ENCODE data around the gene STK11IP.

STK11IP gene

GRCh38 chr2:219591091-219591490, 6.6 kb upstream of the STK11IP start:
- no peak for DNase-seq

- no peak for DNase-seq
Measured at GRCh38 chr2:219592736-219593135, 4.9 kb upstream of the STK11IP start.

DNA sequence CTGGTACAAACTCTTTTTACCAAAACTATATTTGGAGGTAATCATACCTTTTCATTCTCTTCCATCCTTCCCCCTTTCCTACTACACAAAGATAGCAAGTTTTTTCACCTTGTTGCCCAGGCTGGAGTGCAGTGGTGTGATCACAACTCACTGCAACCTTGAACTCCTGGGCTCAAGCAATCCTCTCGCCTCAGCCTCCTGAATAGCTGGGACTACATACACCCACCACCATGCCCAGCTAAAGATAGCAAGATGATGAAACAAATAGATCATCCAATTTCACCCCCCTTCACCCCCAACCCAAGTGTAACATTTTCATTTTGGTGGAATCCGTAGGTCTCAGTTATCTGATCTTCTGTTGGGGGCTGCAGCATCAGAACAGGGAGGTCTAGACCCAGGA, 4.5 kb upstream of the STK11IP start:
- DNase-seq, result no peak

DNA sequence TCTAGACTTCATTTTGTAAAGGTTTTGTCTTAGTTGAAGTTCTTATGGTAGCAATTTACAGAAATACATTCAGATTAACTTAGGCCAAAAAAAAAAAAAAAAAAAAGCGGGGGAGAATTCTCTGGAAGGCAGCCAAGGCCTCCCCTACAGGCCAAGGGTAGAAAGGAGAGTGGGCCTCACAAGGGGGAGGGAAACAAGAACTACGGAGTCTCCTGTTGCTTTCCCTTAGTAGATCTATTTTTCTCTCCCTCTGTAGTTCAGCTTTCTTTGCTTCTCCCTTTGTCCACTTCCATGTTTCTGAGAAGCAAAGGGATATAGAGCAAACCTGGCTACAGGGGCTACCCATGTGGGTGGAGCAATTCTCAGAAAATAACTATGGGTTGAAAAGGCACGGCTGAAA, 2.4 kb upstream of the STK11IP start:
- no peak for DNase-seq

GRCh38 chr2:219596954-219597551, 604 bp upstream of the STK11IP start:
- DNase-seq, result no peak

GRCh38 chr2:219598308-219599078, 836 bp downstream of the STK11IP start:
- DNase-seq, result no peak

- no peak for DNase-seq
Measured at GRCh38 chr2:219603771-219604170, 6.1 kb downstream of the STK11IP start.

- DNase-seq, result no peak
Measured at GRCh38 chr2:219605607-219605954, 7.9 kb downstream of the STK11IP start.

- no peak for DNase-seq
Measured at GRCh38 chr2:219607931-219608330, 10.3 kb downstream of the STK11IP start.

GRCh38 chr2:219608399-219608964, 10.8 kb downstream of the STK11IP start:
- DNase-seq, result no peak

DNA sequence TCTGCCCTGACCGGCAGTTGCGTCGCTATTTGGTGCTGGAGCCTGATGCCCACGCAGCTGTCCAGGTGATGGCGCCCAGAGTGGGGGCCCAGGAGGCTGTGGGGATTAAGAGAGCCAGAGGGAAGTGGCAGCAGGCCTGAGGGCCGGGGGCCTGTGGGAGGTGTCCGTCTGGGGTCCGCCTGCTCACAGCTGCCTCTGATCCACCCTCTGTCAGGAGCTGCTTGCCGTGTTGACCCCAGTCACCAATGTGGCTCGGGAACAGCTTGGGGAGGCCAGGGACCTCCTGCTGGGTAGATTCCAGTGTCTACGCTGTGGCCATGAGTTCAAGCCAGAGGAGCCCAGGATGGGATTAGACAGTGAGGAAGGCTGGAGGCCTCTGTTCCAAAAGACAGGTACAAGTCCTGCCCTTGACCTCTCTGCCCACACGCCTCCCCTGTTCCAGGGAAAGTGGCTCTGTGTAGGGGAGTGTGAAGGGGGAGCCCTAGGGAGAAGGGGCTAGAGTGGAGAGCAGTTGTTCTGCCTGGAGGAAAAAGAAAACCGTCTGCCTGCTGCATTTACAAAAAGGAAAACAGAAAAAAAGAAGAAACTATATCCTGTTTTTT, 11.6 kb downstream of the STK11IP start:
- DNase-seq, result no peak

GRCh38 chr2:219611306-219611705, 13.6 kb downstream of the STK11IP start:
- DNase-seq, result no peak

DNA sequence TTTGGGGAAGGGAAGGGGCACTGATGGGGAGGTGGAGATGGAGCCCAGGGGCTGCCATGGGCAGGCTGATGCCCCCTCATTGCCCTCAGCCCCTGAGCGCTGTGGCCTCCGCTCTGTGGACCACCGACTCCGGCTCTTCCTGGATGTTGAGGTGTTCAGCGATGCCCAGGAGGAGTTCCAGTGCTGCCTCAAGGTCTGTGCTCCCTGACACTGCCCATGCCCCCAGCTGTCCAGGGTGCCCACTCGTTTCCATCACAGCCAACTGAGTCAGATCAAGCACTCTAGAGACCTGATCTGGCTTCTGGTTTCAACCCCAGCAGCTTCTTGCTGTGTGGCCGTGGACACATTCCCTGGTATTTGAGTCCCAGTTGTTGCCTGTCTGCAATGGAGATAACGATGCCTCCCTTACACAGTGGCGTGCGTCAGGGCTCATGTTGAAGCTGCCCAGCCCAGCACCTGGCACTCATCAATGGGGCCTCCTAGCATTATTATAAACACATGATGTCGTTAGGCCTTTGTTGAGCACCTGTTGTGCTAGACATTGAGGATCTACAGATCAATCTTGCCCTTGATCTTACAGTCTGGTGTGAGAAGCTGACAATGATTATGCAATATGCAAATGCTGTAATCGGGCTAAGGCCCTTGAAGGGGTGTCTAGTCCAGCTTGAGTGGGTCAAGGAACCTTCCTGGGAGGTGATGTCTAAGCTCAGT, 14.4 kb downstream of the STK11IP start:
- DNase-seq, result no peak

DNA sequence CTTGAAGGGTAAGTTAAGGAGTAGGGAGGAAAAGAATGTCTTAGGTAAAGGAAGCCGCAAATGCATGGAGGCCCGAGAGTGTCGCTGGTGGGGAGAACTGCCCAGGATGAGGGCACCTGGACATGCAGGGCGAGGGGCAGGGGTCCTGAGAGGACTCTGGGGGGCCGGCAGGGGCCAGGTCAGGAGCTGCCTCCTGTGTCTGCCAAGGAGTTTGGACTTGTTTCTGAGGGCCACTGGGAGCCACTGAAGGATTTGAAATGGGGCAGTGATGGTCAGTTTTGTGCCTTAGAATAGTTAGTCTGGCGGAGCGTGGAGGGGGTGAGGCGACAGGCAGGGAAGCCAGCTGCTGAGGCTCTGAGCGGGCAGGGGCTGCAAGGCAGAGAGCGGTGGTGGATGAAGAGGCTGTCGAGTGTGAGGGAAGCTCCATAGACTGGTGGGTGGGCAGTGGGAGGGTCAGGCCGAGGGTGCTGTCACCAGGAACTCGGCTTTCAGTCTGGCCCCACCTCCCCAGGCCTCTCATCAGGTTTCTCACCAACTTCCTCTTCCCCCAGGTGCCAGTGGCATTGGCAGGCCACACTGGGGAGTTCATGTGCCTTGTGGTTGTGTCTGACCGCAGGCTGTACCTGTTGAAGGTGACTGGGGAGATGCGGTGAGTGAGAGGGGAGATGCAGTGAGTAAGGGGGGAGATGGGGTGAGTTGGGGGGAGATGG, 15.1 kb downstream of the STK11IP start:
- no peak for DNase-seq

- no peak for DNase-seq
Measured at GRCh38 chr2:219613461-219614070, 15.9 kb downstream of the STK11IP start.

DNA sequence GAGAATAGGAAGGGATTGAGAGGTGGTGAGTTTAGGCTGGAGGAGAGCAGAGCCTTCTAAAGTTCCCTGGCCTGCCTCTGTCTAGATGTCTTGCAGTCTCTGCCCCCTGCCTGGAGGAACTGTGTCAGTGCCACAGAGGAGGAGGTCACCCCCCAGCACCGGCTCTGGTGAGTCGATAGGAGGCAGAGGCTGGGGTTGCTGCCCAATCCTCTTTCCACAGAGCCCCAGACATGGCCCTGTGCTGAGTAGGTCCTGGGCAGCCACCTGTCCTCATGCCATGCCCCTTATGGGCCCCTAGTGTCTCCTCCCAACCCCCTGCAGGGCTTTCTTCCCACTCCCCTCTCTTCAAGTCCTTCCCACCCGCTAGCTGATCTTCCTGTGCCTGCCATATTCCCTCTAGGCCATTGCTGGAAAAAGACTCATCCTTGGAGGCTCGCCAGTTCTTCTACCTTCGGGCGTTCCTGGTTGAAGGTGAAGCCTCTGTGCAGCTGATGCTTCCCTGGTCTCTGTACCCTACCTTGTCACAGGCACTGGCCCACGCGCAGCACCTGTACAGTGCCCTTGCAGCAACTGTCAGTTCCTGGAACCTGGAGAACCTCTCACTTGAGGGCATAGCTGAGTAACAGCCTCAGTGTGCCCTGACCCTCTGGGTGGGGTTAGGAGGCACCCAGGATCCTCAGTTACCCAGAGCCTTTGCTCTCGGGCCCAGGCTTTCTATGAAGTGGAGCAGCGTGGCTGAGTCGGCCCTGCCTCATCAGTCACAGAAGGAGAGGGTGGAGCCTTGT, 16.6 kb downstream of the STK11IP start:
- no peak for DNase-seq

- no peak for DNase-seq
Measured at GRCh38 chr2:219615036-219615435, 17.4 kb downstream of the STK11IP start.

- no peak for DNase-seq
Measured at GRCh38 chr2:219615894-219616293, 18.2 kb downstream of the STK11IP start.

GRCh38 chr2:219616550-219616949, 18.9 kb downstream of the STK11IP start:
- DNase-seq, result no peak

GRCh38 chr2:219618733-219619122, 21.1 kb downstream of the STK11IP start:
- DNase-seq, result no peak

DNA sequence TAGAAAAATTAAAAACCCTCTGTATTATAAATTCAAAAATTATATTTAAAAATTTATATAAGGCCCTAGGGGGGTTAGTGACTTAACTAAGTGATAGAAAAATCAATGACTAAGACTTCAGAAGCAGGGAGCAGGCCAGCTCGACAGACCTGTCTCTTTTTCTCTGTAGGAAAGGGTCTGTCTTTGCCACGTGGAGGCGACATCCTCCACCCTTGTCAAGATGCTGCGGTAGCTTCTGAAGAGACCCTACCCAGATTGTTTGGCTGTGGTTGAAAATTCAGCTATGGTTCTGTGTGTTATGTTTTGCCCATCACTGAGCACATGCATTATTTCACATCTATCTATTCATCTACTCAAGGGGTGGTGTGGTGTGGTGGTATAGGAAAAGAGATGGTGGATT, 21.6 kb downstream of the STK11IP start:
- no peak for DNase-seq

DNA sequence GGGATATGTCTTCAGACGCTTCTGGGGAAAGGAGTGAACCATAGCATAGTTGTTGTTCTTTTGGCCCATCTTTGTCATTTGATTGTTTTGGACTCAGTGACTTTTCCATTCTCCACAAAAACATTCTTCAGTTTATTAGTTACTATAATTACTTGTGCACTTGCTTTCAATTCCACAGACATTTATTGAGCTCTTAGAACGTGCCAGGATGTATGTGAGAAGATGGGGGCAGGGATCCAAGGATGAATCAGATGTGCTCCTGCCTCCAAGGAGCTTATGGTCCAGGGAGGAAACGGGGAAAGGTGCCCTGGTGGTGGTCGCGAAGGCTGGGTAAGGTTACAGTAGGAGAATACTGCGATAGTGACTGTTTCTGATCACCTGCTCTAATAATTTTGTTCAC, 22.9 kb downstream of the STK11IP start:
- DNase-seq, result no peak
